ENCODE data around the gene DALRD3. TPM values are rescaled to one million over a fixed set of nuclear protein-coding genes. Genes with fewer than 3 reads are reported as not detected.

Gene DALRD3
- total and polyA plus RNA-seq, 4 donors: 24.3 to 39.5 (median 33.3) TPM

DNA sequence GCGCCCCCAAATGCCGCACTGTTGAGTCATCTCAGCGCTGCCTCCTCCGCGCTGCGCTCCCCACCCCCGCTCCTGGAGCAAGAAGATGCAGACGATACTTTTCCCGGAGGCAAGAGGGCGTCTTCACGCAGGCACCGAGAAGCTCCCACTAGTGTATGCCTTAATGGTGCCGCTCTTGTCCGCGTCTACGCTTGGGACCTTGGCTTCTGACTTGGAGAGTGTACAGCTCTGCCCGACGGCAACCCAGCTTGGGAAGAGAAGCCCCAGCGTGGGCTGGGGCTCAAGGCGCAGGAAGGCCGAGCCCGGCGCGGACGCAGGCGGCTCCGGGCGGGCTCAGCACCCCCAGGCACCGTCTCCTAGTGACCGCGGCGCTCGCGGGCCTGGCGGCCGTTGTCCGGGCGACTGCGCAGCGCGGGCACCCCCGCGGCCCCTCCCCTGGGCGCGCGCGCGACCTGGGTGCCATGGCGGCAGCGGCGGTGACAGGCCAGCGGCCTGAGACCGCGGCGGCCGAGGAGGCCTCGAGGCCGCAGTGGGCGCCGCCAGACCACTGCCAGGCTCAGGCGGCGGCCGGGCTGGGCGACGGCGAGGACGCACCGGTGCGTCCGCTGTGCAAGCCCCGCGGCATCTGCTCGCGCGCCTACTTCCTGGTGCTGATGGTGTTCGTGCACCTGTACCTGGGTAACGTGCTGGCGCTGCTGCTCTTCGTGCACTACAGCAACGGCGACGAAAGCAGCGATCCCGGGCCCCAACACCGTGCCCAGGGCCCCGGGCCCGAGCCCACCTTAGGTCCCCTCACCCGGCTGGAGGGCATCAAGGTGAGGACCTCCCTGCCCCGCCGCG is 28.4 kb downstream of the DALRD3 start, which contains the start of gene P4HTM:
Gene P4HTM, plus strand, starts transcription at position 446 of the 840 bp plus-strand sequence. Its CDS starts 16 bp downstream, at position 462.
- DNase-seq (peak; percentile 92 to 94 (median 92)), ATAC-seq (ENCODE audit: insufficient read depth, low FRiP score) (peak; percentile 90)
- peak within 1 kb of the TSS; percentile 82 to 98 for H3K27ac ChIP-seq (ENCODE audit: low read depth in 1 of 2, low read length in 1 of 2)
- peaks cover 4 to 20% (median 9%) of the 10 kb centered on the region in 5 donors for H3K4me1 ChIP-seq (ENCODE audit: control insufficient read depth in 5 of 5, insufficient read depth in 5 of 5, low read length in 5 of 5)
- no peaks in the 10 kb centered on the region for H3K9me3 ChIP-seq (ENCODE audit: control insufficient read depth in 4 of 4, insufficient read depth in 3 of 4, low read length in 3 of 4)
- TF ChIP-seq, protein P1, sequence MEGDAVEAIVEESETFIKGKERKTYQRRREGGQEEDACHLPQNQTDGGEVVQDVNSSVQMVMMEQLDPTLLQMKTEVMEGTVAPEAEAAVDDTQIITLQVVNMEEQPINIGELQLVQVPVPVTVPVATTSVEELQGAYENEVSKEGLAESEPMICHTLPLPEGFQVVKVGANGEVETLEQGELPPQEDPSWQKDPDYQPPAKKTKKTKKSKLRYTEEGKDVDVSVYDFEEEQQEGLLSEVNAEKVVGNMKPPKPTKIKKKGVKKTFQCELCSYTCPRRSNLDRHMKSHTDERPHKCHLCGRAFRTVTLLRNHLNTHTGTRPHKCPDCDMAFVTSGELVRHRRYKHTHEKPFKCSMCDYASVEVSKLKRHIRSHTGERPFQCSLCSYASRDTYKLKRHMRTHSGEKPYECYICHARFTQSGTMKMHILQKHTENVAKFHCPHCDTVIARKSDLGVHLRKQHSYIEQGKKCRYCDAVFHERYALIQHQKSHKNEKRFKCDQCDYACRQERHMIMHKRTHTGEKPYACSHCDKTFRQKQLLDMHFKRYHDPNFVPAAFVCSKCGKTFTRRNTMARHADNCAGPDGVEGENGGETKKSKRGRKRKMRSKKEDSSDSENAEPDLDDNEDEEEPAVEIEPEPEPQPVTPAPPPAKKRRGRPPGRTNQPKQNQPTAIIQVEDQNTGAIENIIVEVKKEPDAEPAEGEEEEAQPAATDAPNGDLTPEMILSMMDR (IDR thresholded peaks at IDR 0.05; ENCODE audit: control extremely low read depth, extremely low read depth): peak; percentile 27
- peak within 1 kb of the TSS; percentile 72 to 87 for H3K9ac ChIP-seq (ENCODE audit: insufficient read depth in 1 of 2, low read length in 2 of 2)
- H3K27me3 ChIP-seq (ENCODE audit: control insufficient read depth in 3 of 3, insufficient read depth in 3 of 3, low read length in 2 of 3): no peaks in the 10 kb centered on the region
- peaks cover 0 to 6% (median 2%) of the 10 kb centered on the region in 4 donors for H3K36me3 ChIP-seq (ENCODE audit: control insufficient read depth in 4 of 4, insufficient read depth in 4 of 4, low read length in 4 of 4)
- peak within 1 kb of the TSS; percentile 90 for H3K4me3 ChIP-seq
- WGBS, 2 donors: 0 to 1% methylated on average over 65 to 91 of the region's 91 CpGs

DNA sequence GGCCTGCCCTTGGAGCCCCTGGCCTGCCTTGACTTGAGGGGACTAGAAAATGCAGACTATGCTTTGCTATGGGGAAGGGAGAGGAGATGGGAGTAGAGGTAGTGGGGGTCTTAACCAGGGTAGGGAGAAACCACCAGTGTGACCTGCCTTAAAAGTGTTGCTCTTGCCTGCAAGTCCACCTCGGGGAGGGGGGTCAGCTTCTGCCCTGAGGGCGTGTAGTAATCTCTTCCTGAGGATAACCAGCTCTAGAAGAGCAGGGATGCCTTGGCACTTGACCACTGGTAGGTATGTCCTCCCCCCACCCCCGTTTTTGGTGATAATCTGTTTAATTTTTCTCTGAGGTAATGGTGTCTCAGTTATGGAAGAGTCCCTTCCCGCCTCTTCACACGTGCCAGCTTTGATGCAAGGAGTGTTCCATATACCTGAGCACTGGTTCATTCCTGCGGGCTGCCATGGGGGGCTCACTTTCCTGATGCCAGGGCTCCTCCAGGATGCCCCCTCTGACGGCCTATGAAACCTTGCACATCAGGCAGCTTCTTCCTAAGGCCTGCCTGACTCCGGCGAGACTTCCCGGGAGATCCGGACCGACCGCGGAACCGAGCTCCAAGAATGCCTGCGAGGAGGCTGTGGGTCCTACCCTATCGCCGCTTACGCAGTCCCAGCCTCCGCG is 29.1 kb downstream of the DALRD3 start:
- ATAC-seq (ENCODE audit: insufficient read depth, low FRiP score) (no peak), DNase-seq (peak in 1 of 3 donors; percentile 11)
- no peaks in the 10 kb centered on the region for H3K9me3 ChIP-seq (ENCODE audit: control insufficient read depth in 4 of 4, insufficient read depth in 3 of 4, low read length in 3 of 4)
- no peaks in the 10 kb centered on the region for H3K27me3 ChIP-seq (ENCODE audit: control insufficient read depth in 3 of 3, insufficient read depth in 3 of 3, low read length in 2 of 3)
- H3K4me3 ChIP-seq: peak overlapping the region; percentile 90
- H3K9ac ChIP-seq (ENCODE audit: insufficient read depth in 1 of 2, low read length in 2 of 2): peak overlapping the region; percentile 72 to 87
- peak overlapping the region; percentile 82 to 98 for H3K27ac ChIP-seq (ENCODE audit: low read depth in 1 of 2, low read length in 1 of 2)
- TF ChIP-seq, protein P1 (IDR thresholded peaks at IDR 0.05; ENCODE audit: control extremely low read depth, extremely low read depth): no peak
- peaks cover 4 to 20% (median 9%) of the 10 kb centered on the region in 5 donors for H3K4me1 ChIP-seq (ENCODE audit: control insufficient read depth in 5 of 5, insufficient read depth in 5 of 5, low read length in 5 of 5)
- WGBS, 2 donors: 4 to 7% methylated on average over 21 of the region's 21 CpGs
- H3K36me3 ChIP-seq (ENCODE audit: control insufficient read depth in 4 of 4, insufficient read depth in 4 of 4, low read length in 4 of 4): peaks cover 0 to 9% (median 4%) of the 10 kb centered on the region in 4 donors

DNA sequence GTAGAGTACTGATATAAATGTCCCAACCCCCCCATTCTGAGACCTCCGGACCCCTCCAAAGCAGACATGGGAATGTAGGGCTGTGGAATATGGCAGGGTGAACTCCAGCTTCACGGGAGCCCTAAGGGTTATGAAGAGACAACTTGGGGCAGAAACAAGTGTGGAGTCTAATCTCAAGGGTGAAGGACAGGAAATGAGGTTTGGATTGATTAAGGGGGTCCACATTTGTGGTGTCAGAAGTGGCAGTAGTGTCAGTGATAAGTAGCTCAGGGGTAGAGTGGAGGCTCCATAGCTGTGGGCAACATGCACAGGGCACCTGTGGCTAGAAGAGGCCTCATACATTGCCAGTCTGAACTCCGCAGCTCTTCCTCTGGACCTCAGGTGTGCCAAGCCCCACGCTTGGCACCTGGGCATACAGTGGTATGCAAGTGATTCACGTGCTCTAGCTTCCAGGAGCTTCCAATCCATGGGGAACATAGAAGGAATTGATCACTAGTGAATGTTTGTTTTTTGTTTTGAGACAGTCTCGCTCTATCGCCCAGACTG is 32.5 kb downstream of the DALRD3 start:
- H3K9me3 ChIP-seq (ENCODE audit: control insufficient read depth in 4 of 4, insufficient read depth in 3 of 4, low read length in 3 of 4): peaks cover 0 to 3% (median 0%) of the 10 kb centered on the region in 4 donors
- 90 to 92% methylated on average over 7 of the region's 7 CpGs for WGBS, 2 donors
- H3K27ac ChIP-seq (ENCODE audit: low read depth in 1 of 2, low read length in 1 of 2): no peak overlapping the region
- no peak for DNase-seq
- TF ChIP-seq, protein P1 (IDR thresholded peaks at IDR 0.05; ENCODE audit: control extremely low read depth, extremely low read depth): no peak
- ATAC-seq (ENCODE audit: insufficient read depth, low FRiP score): no peak
- no peaks in the 10 kb centered on the region for H3K27me3 ChIP-seq (ENCODE audit: control insufficient read depth in 3 of 3, insufficient read depth in 3 of 3, low read length in 2 of 3)
- H3K4me1 ChIP-seq (ENCODE audit: control insufficient read depth in 5 of 5, insufficient read depth in 5 of 5, low read length in 5 of 5): peaks cover 0 to 10% (median 1%) of the 10 kb centered on the region in 5 donors
- peaks cover 11 to 29% (median 16%) of the 10 kb centered on the region in 4 donors for H3K36me3 ChIP-seq (ENCODE audit: control insufficient read depth in 4 of 4, insufficient read depth in 4 of 4, low read length in 4 of 4)
- H3K9ac ChIP-seq (ENCODE audit: insufficient read depth in 1 of 2, low read length in 2 of 2): no peak overlapping the region
- H3K4me3 ChIP-seq: no peak overlapping the region
